ENCODE data around the gene SPACA9.

The SPACA9 gene

DNA sequence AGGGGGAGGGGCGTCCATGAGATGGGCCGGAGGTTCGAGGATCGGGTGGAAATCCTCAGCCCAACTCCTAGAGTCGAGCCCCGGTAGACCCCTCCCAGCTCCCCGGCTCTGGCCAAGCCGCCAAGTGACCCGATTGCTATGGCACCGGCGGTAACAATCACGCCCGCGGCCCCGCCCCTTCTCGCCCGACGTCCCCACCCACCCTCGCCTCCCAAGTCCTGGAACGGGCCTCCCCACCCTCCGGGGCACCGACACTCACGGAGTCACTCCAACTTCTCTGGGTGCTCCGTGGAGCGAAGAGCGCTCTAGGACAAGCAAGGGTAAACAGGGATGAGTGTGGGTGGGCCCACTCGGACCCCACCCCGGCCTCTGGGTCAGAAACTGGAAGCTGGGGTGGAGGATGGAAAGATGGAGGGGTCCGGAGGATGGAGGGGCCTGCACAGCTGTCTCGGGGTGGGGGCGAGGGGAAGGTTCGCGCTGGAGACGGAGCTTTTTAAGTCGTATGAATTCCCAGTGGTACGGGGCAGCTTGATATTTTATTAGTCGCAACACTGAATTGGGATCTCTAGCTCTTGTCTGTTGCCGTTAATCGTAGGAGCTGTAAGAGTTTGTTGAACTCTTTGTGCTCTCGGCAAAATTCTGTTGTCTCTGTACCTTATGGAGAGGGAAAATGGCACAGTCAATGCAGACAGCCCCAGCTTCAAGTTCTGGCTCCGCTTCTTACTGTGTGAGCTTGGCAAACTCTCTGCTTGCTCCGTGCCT, at the start of gene SPACA9:
TSS of gene SPACA9 (plus strand) at position 204 of the 762 bp plus-strand sequence. CDS start 5,050 bp downstream, outside the sequence.
- DNase-seq (ENCODE audit: low spot score), result peak; percentile 58

DNA sequence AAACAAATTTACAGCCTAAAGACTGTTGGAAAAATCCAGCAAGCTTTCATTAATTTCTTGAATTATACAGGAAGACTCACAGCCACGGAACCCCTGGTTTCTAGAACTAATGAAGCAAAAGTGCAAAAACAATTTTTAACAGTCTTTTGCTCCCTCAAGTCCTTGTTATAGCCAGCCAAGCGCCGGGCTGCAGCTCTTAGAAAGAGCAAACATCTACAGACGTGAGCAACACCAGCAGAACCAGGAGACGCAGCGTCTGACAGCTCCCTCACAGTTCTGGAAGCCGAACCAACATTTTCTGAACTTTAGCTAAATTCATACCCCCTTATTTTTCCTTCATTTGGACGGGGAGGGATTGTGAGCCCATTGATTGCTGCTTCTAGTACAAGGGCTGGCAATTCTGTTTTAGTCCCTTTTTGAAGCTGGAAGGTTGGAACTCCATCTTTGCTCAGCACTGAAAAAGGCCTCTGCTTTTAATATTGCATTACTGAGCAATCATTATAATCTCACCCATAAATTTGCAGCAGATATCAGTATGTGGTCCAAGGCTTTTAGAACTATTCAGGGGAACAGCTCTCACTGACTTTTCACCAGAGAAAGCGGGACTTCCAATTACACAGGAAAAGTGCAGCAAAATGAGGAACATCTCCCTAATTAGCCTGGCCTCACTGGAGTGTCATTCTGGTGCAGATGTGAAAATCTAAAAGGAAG, 46.4 kb upstream of the SPACA9 start:
- no peak for DNase-seq (ENCODE audit: low spot score)

- DNase-seq (ENCODE audit: low spot score), result no peak
These were observed 45.1 kb upstream of the SPACA9 start for GRCh38 chr9:132833550-132834121.

- no peak for DNase-seq (ENCODE audit: low spot score)
These were observed 44.4 kb upstream of the SPACA9 start for GRCh38 chr9:132834343-132834742.

GRCh38 chr9:132837501-132838286, 41.0 kb upstream of the SPACA9 start:
- DNase-seq (ENCODE audit: low spot score), result no peak

GRCh38 chr9:132838291-132838690, 40.4 kb upstream of the SPACA9 start:
- DNase-seq (ENCODE audit: low spot score), result no peak

DNA sequence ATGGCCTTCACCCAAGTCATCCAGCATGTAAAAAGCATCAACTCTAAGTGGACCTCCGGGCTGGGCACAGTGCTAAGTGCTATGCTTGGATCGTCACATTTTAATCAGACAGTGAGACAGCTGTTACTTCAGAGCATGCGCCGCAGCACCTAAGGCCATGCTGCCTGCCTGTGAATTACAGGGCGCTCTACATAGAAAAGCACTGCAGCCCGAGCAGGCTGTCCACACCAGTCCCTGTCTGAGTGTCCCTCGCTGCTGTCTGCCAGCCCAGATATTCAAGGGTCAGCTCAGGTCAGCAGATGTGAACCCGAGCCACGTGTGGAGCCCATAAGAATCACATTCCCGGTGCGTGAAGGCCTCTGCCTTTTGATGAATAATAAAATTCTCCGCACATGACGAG, 37.7 kb upstream of the SPACA9 start:
- no peak for DNase-seq (ENCODE audit: low spot score)

- no peak for DNase-seq (ENCODE audit: low spot score)
These were observed 36.3 kb upstream of the SPACA9 start for GRCh38 chr9:132842124-132843044.

- DNase-seq (ENCODE audit: low spot score), result no peak
These were observed 32.4 kb upstream of the SPACA9 start for GRCh38 chr9:132846109-132846917.

DNA sequence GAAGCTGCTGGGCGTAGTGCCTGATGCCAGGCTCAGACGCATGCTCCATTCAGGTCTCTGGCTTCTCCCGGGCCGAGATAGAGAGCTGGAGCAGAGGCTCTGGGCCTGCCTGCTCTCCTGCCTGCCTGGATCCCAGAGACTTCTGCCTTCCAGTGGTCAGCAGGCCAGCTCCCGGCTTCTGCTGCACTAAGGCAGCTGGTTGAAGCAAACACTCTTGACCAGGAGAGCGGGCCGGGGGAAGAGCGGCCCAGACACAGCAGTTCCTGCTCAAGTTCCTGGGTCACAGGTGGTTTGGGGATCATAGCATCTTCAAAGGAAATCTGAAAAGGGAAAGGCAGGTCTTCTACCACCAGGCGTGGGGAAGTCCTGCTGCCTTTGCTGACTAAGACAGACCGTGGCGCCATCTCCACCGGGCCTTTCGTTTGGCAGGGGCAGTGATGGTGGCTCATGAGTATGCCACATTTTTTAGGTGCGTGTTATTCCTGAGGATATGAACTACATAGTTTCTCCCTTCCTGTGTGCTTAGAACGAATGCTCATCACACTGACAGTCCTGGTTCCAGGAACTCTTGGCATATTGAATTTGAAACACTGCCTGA, 31.7 kb upstream of the SPACA9 start:
- DNase-seq (ENCODE audit: low spot score), result no peak

DNA sequence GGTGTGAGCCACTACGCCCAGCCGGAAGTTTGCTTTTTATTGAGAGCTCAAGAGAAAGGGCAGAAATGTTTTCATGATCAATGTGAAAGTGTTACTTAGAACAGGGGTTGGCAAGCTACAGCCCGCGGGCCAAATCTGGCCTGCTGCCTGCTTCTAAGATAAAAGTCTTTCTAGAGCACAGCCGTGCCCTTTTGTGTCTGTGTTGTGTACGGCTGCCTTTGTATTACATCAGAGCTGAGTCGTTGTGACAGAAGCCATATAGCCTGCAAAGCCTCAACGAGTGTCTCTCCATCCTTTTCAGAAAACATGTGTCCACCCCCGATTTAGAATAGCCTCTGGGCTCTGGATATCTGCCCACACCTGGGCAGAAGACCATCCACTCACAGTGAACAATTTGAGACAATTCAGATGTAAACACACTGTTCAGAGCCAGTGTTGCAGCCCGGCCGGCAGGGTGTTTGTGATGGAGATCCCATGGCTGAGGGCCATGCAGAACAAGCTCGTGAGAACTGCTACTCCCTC, 29.5 kb upstream of the SPACA9 start:
- no peak for DNase-seq (ENCODE audit: low spot score)

- no peak for DNase-seq (ENCODE audit: low spot score)
These were observed 25.2 kb upstream of the SPACA9 start for GRCh38 chr9:132853482-132853881.

DNA sequence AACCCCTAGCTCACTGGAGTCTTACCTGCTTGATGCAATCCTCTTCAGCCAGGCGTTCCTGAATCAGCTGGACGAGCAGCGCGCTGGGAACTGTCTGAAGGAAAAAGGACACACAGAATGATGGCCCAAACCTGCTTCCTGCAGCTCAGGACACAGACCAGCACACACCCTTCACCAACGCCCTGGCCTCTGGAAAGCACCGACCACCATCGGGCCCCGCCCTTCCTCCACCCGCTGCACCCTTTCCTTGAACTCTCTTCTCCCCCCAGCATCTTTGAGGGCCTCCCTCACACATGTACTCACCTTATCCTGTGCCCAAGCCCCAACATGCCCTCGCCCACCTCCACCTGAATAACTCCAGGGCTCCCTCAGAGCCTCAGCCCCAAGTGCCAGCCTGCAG, 23.9 kb upstream of the SPACA9 start:
- no peak for DNase-seq (ENCODE audit: low spot score)

- no peak for DNase-seq (ENCODE audit: low spot score)
These were observed 22.8 kb upstream of the SPACA9 start for GRCh38 chr9:132855904-132856303.

DNA sequence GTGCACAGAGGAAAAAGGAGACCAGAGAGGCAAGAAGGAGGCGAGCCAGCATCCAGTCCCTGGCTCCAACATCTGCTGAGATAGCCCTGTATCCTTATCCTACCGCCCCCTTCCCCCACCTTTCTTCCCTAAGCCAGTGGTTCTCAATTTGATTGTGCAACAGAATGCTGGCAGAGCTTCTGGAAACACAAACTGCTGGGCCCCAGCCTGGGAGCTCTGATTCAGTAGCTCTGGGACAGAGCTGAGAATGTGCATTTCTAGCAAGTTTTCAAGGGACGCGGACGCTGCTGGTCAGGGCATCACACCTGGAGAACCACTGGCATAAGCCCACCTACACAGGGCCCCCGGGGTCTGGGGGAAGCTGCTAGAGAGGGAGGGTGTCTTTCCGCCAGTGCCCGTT, 21.7 kb upstream of the SPACA9 start:
- DNase-seq (ENCODE audit: low spot score), result no peak

DNA sequence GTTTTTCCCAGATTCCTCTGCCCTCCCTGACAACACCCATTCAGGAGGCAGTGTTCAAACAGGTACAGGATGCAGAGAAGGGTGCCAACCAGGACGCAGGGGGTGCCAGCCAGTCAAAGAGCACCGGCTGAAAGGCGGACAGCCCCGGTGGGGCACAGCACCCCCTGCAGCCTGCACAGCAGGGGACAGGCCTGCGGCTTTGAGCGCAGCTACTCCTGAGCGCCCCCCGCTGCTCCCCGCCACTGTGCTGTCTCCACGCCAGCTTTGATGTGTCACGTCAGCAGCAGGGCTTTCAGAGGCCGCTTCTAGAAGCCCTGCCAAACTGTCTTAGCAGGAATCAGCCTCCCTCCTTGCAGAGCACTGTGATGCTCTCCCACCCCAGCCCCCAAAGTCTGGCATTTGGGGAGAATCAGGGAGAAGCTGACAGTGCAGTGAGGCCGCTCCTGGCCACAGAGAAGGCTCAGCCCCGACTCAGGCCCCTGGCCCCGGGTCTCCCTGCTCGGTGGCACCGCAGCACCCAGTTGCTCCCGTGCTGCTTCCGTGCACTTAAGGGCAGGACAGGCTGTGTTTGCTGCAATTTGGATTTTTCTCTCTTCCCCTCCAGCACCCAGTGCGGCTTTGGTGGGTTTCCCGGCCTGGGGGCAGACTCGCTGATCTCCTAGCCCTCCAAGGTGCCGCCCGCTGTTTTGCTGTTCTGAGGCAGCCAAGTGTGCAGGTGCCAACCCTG, 20.9 kb upstream of the SPACA9 start:
- DNase-seq (ENCODE audit: low spot score), result peak; percentile 42

GRCh38 chr9:132858751-132859150, 19.9 kb upstream of the SPACA9 start:
- DNase-seq (ENCODE audit: low spot score), result no peak

DNA sequence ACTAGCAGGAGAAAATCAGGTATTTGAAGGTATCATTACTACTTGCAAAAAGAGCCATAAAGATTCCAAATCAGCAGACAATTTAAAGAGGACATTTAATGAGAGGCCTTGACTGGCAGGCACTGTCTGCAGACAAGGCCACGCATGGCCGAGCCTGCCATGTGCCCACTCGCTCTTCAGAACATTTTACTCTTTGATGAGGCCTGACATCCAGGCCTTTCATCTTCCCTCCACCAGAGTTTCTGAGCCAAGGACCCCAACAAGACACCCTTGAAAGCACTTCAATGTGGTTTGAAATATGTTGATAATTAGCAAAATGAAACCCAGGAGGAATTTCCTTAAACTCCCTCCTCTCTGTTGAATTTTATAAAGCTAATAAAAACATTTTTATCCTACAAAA, 17.0 kb upstream of the SPACA9 start:
- DNase-seq (ENCODE audit: low spot score), result no peak

GRCh38 chr9:132862533-132862932, 16.2 kb upstream of the SPACA9 start:
- no peak for DNase-seq (ENCODE audit: low spot score)
